SK-N-SH (cell line): Measurements from ENCODE around the gene HOXB9. TPM values are rescaled to one million over a fixed set of nuclear protein-coding genes. Genes with fewer than 3 reads are reported as not detected.
A peak's percentile ranks its signal among the peaks of the same experiment; 100 is the strongest.

ENCODE experiments used
- CTCF ChIA-PET: fragments of 300-600, 350-600 bp; formaldehyde crosslinking; extraction: SDS; loops from one replicate; lab custom pipeline; 2021; lab: Yijun Ruan, JAX
- POLR2A ChIA-PET: fragments of 350-600 bp; sonication (Branson Sonifier 250); formaldehyde crosslinking; extraction: SDS; loops from one replicate; lab custom pipeline; 2020; ENCODE audit warnings: antibody characterized with exemption, inconsistent platforms; lab: Yijun Ruan, JAX
- DNase-seq: peaks from one replicate; pipeline ENCODE4 v3.0.0; 2012
- H2AFZ ChIP-seq: fragments of 200-600 bp; sonication (generic); 2 replicates; pipeline ENCODE4 v1.8.1; 2016; ENCODE audit warnings: antibody characterized with exemption, mild to moderate bottlenecking, low read depth
- H3F3A ChIP-seq: fragments of 200-600 bp; sonication (generic); replicated peaks from 2 replicates; pipeline ENCODE3; 2016; ENCODE audit warnings: antibody characterized with exemption, mild to moderate bottlenecking; ENCODE audit not compliant: insufficient read depth
- H3K27ac ChIP-seq, 2 experiments: fragments of 200-500 bp in 1 of 2; fragments of 200-600 bp in 1 of 2; sonication (Bioruptor generic) in 1 of 2; sonication (generic), shearing (Covaris generic) in 1 of 2; 2 replicates each; pipeline versions ENCODE4 v1.5.1 to v1.6.1; 2014 to 2016; ENCODE audit warnings: low read depth in 2 of 2, inconsistent platforms in 1 of 2, low read length in 1 of 2, mild to moderate bottlenecking in 1 of 2, mixed read lengths in 1 of 2
- H3K27me3 ChIP-seq: fragments of 200-600 bp; sonication (generic), shearing (Covaris generic); 2 replicates; pipeline ENCODE4 v1.6.1; 2016; ENCODE audit warnings: mixed run types; ENCODE audit not compliant: insufficient read depth
- H3K36me3 ChIP-seq, 2 experiments: fragments of 200-500 bp in 1 of 2; fragments of 200-600 bp in 1 of 2; sonication (Bioruptor generic) in 1 of 2; sonication (generic) in 1 of 2; replicated peaks in 1 of 2; 2 replicates each; pipeline versions ENCODE3 to v1.5.1; 2014 to 2016; ENCODE audit warnings: low read length in 1 of 2, mild to moderate bottlenecking in 1 of 2; ENCODE audit not compliant: insufficient read depth in 2 of 2, control insufficient read depth in 1 of 2
- H3K4me1 ChIP-seq, 2 experiments: fragments of 200-500 bp in 1 of 2; fragments of 200-600 bp in 1 of 2; sonication (Bioruptor generic) in 1 of 2; sonication (generic), shearing (Covaris generic) in 1 of 2; 2 replicates each; pipeline versions ENCODE4 v1.5.1 to v1.6.1; 2014 to 2016; ENCODE audit warnings: low read depth in 1 of 2, low read length in 1 of 2, mixed run types in 1 of 2; ENCODE audit not compliant: insufficient read depth in 2 of 2, control insufficient read depth in 1 of 2
- H3K4me2 ChIP-seq: fragments of 200-600 bp; sonication (generic), shearing (Covaris generic); 2 replicates; pipeline ENCODE4 v1.6.1; 2017; ENCODE audit warnings: mixed run types
- H3K4me3 ChIP-seq, 2 experiments: fragments of 200-500 bp in 1 of 2; fragments of 200-600 bp in 1 of 2; sonication (Bioruptor generic) in 1 of 2; sonication (generic), shearing (Covaris generic) in 1 of 2; 2 replicates each; pipeline versions ENCODE4 v1.5.1 to v1.8.1; 2014 to 2016; ENCODE audit warnings: low read depth in 2 of 2, inconsistent platforms in 1 of 2, low read length in 1 of 2, mild to moderate bottlenecking in 1 of 2, mixed read lengths in 1 of 2, moderate library complexity in 1 of 2
- H3K79me2 ChIP-seq: fragments of 200-600 bp; sonication (generic); 2 replicates; pipeline ENCODE4 v1.8.1; 2017; ENCODE audit warnings: mild to moderate bottlenecking; ENCODE audit not compliant: insufficient read depth
- H3K9ac ChIP-seq: fragments of 200-600 bp; sonication (generic); 2 replicates; pipeline ENCODE4 v1.6.1; 2017; ENCODE audit warnings: mixed run types
- H3K9me2 ChIP-seq: fragments of 200-600 bp; sonication (generic); 2 replicates; pipeline ENCODE4 v1.6.1; 2017; ENCODE audit warnings: mixed run types
- H3K9me3 ChIP-seq: fragments of 200-600 bp; sonication (generic); 2 replicates; pipeline ENCODE4 v1.6.1; 2017; ENCODE audit warnings: mixed run types, mild to moderate bottlenecking, moderate library complexity
- H4K20me1 ChIP-seq: fragments of 200-600 bp; sonication (generic); 2 replicates; pipeline ENCODE4 v1.6.1; 2017; ENCODE audit warnings: mild to moderate bottlenecking, mixed run types; ENCODE audit not compliant: insufficient read depth
- CTCF ChIP-seq: fragments of 200-600 bp; sonication (generic); IDR thresholded peaks from 2 replicates; pipeline ENCODE4 v1.6.1; 2017; ENCODE audit warnings: antibody characterized with exemption, mild to moderate bottlenecking, moderate library complexity
- EP300 ChIP-seq, 2 experiments: IDR thresholded peaks; 2 replicates each; pipeline versions ENCODE4 v1.4.0 to v1.6.1; 2012; ENCODE audit warnings: borderline replicate concordance in 1 of 2, low read depth in 1 of 2, low read length in 1 of 2
- EZH2phosphoT487 ChIP-seq: fragments of 200-600 bp; sonication (generic); IDR thresholded peaks from 2 replicates; pipeline ENCODE4 v1.6.1; 2017; ENCODE audit warnings: low read depth, mixed run types, mild to moderate bottlenecking, antibody characterized with exemption, moderate library complexity, borderline replicate concordance
- JUND ChIP-seq: IDR thresholded peaks from 2 replicates; pipeline ENCODE4 v1.4.0; 2012
- PBX3 ChIP-seq: IDR thresholded peaks from 2 replicates; pipeline ENCODE4; 2012
- RCOR1 ChIP-seq: fragments of 150-350 bp; IDR thresholded peaks from 2 replicates; pipeline ENCODE4 v1.6.1; 2017; ENCODE audit warnings: antibody characterized with exemption, low read length
- RXRA ChIP-seq: IDR thresholded peaks from 2 replicates; pipeline ENCODE4 v1.4.0; 2012; ENCODE audit warnings: low read depth, mild to moderate bottlenecking, borderline replicate concordance
- TEAD4 ChIP-seq: IDR thresholded peaks from 2 replicates; pipeline ENCODE4 v1.4.0; 2012; ENCODE audit warnings: mild to moderate bottlenecking, borderline replicate concordance; ENCODE audit not compliant: insufficient read depth
- USF1 ChIP-seq: IDR thresholded peaks from 2 replicates; pipeline ENCODE4 v1.4.0; 2012; ENCODE audit warnings: low read depth, borderline replicate concordance
- WGBS: methylation state at CpG from one replicate; pipeline ENCODE4 v1.1.6; 2017; ENCODE audit warnings: low lambda C conversion rate; 5-methylcytosine and 5-hydroxymethylcytosine counted together
- polyA plus RNA-seq, 3 experiments: library from polyadenylated mRNA; depleted of rRNA; stranded (reverse); fragments of >200 nt; gene quantifications; 2 replicates each; pipeline ENCODE4 v1.2.3, GENCODE V29; 2012

The HOXB9 gene
- polyA plus RNA-seq, 1 of the 3 experiments (the other 2 are of a cell fraction), result not detected

- no peaks in the 10 kb centered on the region for H3K9me3 ChIP-seq
- H3K79me2 ChIP-seq, result no peaks in the 10 kb centered on the region
- ChIA-PET POLR2A (no interaction called here), CTCF (interaction anchor here (1.5 kb wide), 1 partner anchor 16 kb away, joined by 3 read pairs; no protein-coding TSS in a partner anchor)
- no peak for DNase-seq
- WGBS, result 21% methylated on average over 49 of the region's 58 CpGs
- peaks cover 9% of the 10 kb centered on the region; the same call in 1 of the 2 replicates for H4K20me1 ChIP-seq
- H3K27me3 ChIP-seq, result peaks cover 94% of the 10 kb centered on the region
- no peak within 1 kb of the TSS for H3K9ac ChIP-seq
- H3K36me3 ChIP-seq, result no peaks in the 10 kb centered on the region
- TF ChIP-seq USF1 (peak; percentile 74; the same call in 1 of the 2 replicates), RCOR1 (no peak), EZH2phosphoT487 (no peak)
- H3F3A ChIP-seq, result peaks cover 4% of the 10 kb centered on the region
- no peak within 1 kb of the TSS for H3K4me2 ChIP-seq
- H3K4me3 ChIP-seq, result no peak within 1 kb of the TSS
- H3K9me2 ChIP-seq, result no peaks in the 10 kb centered on the region
- no peaks in the 10 kb centered on the region; a peak in 1 of 4 replicates for H3K4me1 ChIP-seq
- H2AFZ ChIP-seq, result no peak within 1 kb of the TSS
- H3K27ac ChIP-seq, result no peak within 1 kb of the TSS
These were observed 48.1 kb downstream of the HOXB9 start, which contains the start of gene HOXB4 for GRCh38 chr17:48577946-48578615. Gene HOXB4, minus strand, starts transcription at chr17:48578350. Its CDS starts 31 bp downstream, at chr17:48578319.

- CTCF ChIA-PET, result interaction anchor here (0.8 to 1.4 kb wide), 3 partner anchors 16 to 41 kb away, joined by 3 to 5 read pairs (median 3); no protein-coding TSS in a partner anchor
- H3K27me3 ChIP-seq, result peaks cover 94% of the 10 kb centered on the region
- peaks cover 4% of the 10 kb centered on the region for H3F3A ChIP-seq
- H3K79me2 ChIP-seq, result no peaks in the 10 kb centered on the region
- TF ChIP-seq TEAD4 (no peak), JUND (no peak), PBX3 (no peak), RCOR1 (no peak), CTCF (no peak), EP300 (IDR thresholded peaks at IDR 0.05; ENCODE audit: borderline replicate concordance in 1 of 2, low read depth in 1 of 2, low read length in 1 of 2) (no peak), RXRA (no peak)
- no peak for DNase-seq
- no peak overlapping the region for H3K27ac ChIP-seq
- H2AFZ ChIP-seq, result no peak overlapping the region
- no peaks in the 10 kb centered on the region for H3K36me3 ChIP-seq
- H3K4me1 ChIP-seq, result no peaks in the 10 kb centered on the region; a peak in 1 of 4 replicates
- H4K20me1 ChIP-seq, result peaks cover 9% of the 10 kb centered on the region; the same call in 1 of the 2 replicates
- no peak overlapping the region for H3K9ac ChIP-seq
- no peak overlapping the region for H3K4me3 ChIP-seq
- no peaks in the 10 kb centered on the region for H3K9me3 ChIP-seq
- no peak overlapping the region for H3K4me2 ChIP-seq
- POLR2A ChIA-PET, result no interaction called here
- WGBS, result 24% methylated on average over 18 of the region's 19 CpGs
- no peaks in the 10 kb centered on the region for H3K9me2 ChIP-seq
These were observed 48.7 kb downstream of the HOXB9 start for GRCh38 chr17:48577330-48577945.
